ENCODE measurements around the gene DSP.

GRCh38 chr6:7604506-7604905 lies 63.0 kb downstream of the DSP start:
- TF ChIP-seq TARDBP (IDR thresholded peaks at IDR 0.05; ENCODE audit: borderline replicate concordance), result no peak
- TF ChIP-seq SMC3 (IDR thresholded peaks at IDR 0.05; ENCODE audit: borderline replicate concordance, low read length), result no peak
- TF ChIP-seq TCF3 (IDR thresholded peaks at IDR 0.05; ENCODE audit: borderline replicate concordance, insufficient read depth, low read depth, low read length), result no peak
- no peak for TF ChIP-seq HDAC6 (IDR thresholded peaks at IDR 0.05; ENCODE audit: unreplicated experiment)
- no peak for TF ChIP-seq MYB (IDR thresholded peaks at IDR 0.05; ENCODE audit: borderline replicate concordance, low read depth, low read length)
- no peak for TF ChIP-seq JUND (IDR thresholded peaks at IDR 0.05; ENCODE audit: low read depth, low read length)
- TF ChIP-seq REST (IDR thresholded peaks at IDR 0.05; ENCODE audit: low read depth, low read length), result no peak
- TF ChIP-seq CTCF (IDR thresholded peaks at IDR 0.05 in 2 of 3, conservative IDR thresholded peaks at IDR 0.05 in 1 of 3; ENCODE audit: control insufficient read depth in 2 of 3, extremely low read depth in 1 of 3, insufficient read depth in 1 of 3, low read depth in 3 of 3, low read length in 3 of 3), result no peak
- TF ChIP-seq CREM (IDR thresholded peaks at IDR 0.05; ENCODE audit: low read depth), result no peak
- TF ChIP-seq ZZZ3 (IDR thresholded peaks at IDR 0.05; ENCODE audit: control insufficient read depth, insufficient read length, low read depth), result no peak
- no peak for TF ChIP-seq ETV6 (conservative IDR thresholded peaks at IDR 0.05 in 1 of 2, IDR thresholded peaks at IDR 0.05 in 1 of 2; ENCODE audit: borderline replicate concordance in 1 of 2, low read depth in 1 of 2)
- TF ChIP-seq YY1 (IDR thresholded peaks at IDR 0.05; ENCODE audit: low read depth, low read length), result no peak
- no peak for TF ChIP-seq POLR2A (IDR thresholded peaks at IDR 0.05; ENCODE audit: low read depth, low read length)
